T-cell (primary cell): ENCODE data around the gene FLT1. TPM values are rescaled to one million over a fixed set of nuclear protein-coding genes. Genes with fewer than 3 reads are reported as not detected.

ENCODE experiments used
- ATAC-seq, 4 experiments: fragments of 200-7000 bp in 3 of 4; fragments of 150-1000 bp in 1 of 4; cut with Tn5 transposase; replicated peaks in 1 of 4; 1 replicate in 3 of 4; 2 replicates in 1 of 4; pipeline ENCODE4 v1.10.0; 2021; ENCODE audit warnings: moderate library complexity in 3 of 4, mild to moderate bottlenecking in 2 of 4, moderate number of reproducible peaks in 1 of 4
- CTCF ChIA-PET, 2 donors: fragments of 300-600 bp; sonication (Branson Sonifier 250); formaldehyde crosslinking; loops; one replicate each; lab custom pipeline; 2022; ENCODE audit warnings: antibody characterized with exemption in 2 of 2; lab: Charles Lee
- POLR2A ChIA-PET, 2 donors: fragments of 300-600 bp; sonication (Branson Sonifier 250); formaldehyde crosslinking; loops; one replicate each; lab custom pipeline; 2022; ENCODE audit warnings: antibody characterized with exemption in 2 of 2; lab: Charles Lee
- DNase-seq, 35 experiments: peaks; one replicate each; pipeline versions ENCODE4 v3.0.0 to v3.0.0-alpha.2; 2013 to 2023
- H3K27ac ChIP-seq: one replicate; pipeline ENCODE4 v1.5.1; 2013; ENCODE audit warnings: low read length
- H3K27me3 ChIP-seq, 2 experiments: replicated peaks in 1 of 2; 1 replicate in 1 of 2; 2 replicates in 1 of 2; pipeline versions ENCODE4 v1.6.1 to v1.7.0; 2013; ENCODE audit warnings: low read length in 1 of 2, mixed read lengths in 1 of 2; ENCODE audit not compliant: control insufficient read depth in 2 of 2, insufficient read depth in 2 of 2; ENCODE audit errors: extremely low read depth in 1 of 2
- H3K36me3 ChIP-seq, 2 donors: 1 replicate in 1 of 2; 2 replicates in 1 of 2; pipeline versions ENCODE4 v1.6.1 to v1.7.0; 2013; ENCODE audit warnings: low read length in 1 of 2; ENCODE audit not compliant: control insufficient read depth in 2 of 2, insufficient read depth in 1 of 2; ENCODE audit errors: extremely low read depth in 1 of 2
- H3K4me1 ChIP-seq, 2 experiments: 1 replicate in 1 of 2; 2 replicates in 1 of 2; pipeline versions ENCODE4 v1.6.1 to v1.7.0; 2013; ENCODE audit warnings: low read length in 2 of 2, mixed read lengths in 1 of 2; ENCODE audit not compliant: insufficient read depth in 2 of 2, control insufficient read depth in 1 of 2; ENCODE audit errors: extremely low read depth in 1 of 2
- H3K4me3 ChIP-seq, 2 donors: 1 replicate in 1 of 2; 2 replicates in 1 of 2; pipeline versions ENCODE4 v1.5.1 to v1.7.0; 2013; ENCODE audit warnings: mild to moderate bottlenecking in 2 of 2, low read length in 1 of 2, moderate library complexity in 1 of 2; ENCODE audit not compliant: control insufficient read depth in 1 of 2; ENCODE audit errors: extremely low read depth in 1 of 2
- H3K9me3 ChIP-seq: 2 replicates; pipeline ENCODE4 v1.7.0; 2013
- H3K27ac Mint-ChIP-seq, 2 donors: one replicate each; pipeline ENCODE4 v1.8.0; 2020 to 2021; ENCODE audit warnings: mild to moderate bottlenecking in 2 of 2, mixed read lengths in 2 of 2
- H3K27me3 Mint-ChIP-seq, 2 donors: one replicate each; pipeline ENCODE4 v1.8.0; 2021 to 2022; ENCODE audit warnings: mixed read lengths in 2 of 2
- H3K36me3 Mint-ChIP-seq: one replicate; pipeline ENCODE4 v1.8.0; 2021; ENCODE audit warnings: mixed read lengths
- H3K4me1 Mint-ChIP-seq, 3 donors: one replicate each; pipeline ENCODE4 v1.8.0; 2020 to 2022; ENCODE audit warnings: mixed read lengths in 3 of 3, mild to moderate bottlenecking in 1 of 3
- H3K4me3 Mint-ChIP-seq, 3 donors: one replicate each; pipeline ENCODE4 v1.8.0; 2020 to 2022; ENCODE audit warnings: mild to moderate bottlenecking in 3 of 3, mixed read lengths in 3 of 3, moderate library complexity in 3 of 3
- H3K9me3 Mint-ChIP-seq, 3 donors: one replicate each; pipeline ENCODE4 v1.8.0; 2020 to 2022; ENCODE audit warnings: mixed read lengths in 3 of 3
- WGBS: methylation state at CpG from one replicate; pipeline ENCODE4 v1.1.5; 2013; ENCODE audit warnings: missing lambda C conversion rate; ENCODE audit not compliant: insufficient coverage; 5-methylcytosine and 5-hydroxymethylcytosine counted together
- total RNA-seq, 35 experiments: library from RNA in 6 of 35; stranded (reverse) in 6 of 35; fragments of 120-200 nt in 1 of 35; gene quantifications; one replicate each; pipeline versions ENCODE4 v1.2.1 to v1.2.4 and lab custom pipeline; 2013 to 2026

The FLT1 gene
- total RNA-seq, 5 donors from 2014 or later (not counting 1 experiment from before 2014, with no cell fraction given) = 0.56 to 2.9 (median 1.6) TPM

DNA sequence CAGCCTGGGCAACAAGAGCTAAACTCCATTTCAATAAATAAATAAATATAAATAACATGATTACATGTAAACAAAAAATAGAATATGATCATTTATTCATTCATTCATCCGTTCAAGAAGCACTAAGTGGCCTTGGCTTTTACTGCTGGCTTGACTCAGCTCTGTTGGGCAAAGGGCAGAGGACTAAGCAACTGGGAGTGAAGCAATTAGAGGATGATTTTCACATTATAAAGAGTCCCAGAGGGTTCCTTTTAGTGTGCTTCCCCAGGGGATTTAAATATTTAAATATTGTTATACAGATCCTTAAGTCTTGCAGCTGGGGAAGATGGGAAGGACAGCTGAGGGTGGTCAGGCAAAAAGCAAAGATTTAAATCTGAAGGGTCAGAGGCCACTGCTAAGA is 34.9 kb upstream of the FLT1 start:
- CTCF ChIA-PET = interaction anchor here (0.6 to 1.0 kb wide), 3 partner anchors 25 to 1089 kb away, joined by 3 to 4 read pairs (median 3); no protein-coding TSS in a partner anchor
- H3K9me3 Mint-ChIP-seq = no peaks in the 10 kb centered on the region
- H3K27me3 Mint-ChIP-seq = peaks cover 36 to 43% of the 10 kb centered on the region in 2 donors
- ATAC-seq = no peak
- H3K4me1 Mint-ChIP-seq = peaks cover 4 to 6% (median 5%) of the 10 kb centered on the region in 3 donors
- Histone ChIP-seq H3K36me3 (no peaks in the 10 kb centered on the region), H3K9me3 (no peaks in the 10 kb centered on the region), H3K27ac (no peak overlapping the region), H3K27me3 (peaks cover 3 to 57% of the 10 kb centered on the region in 2 experiments), H3K4me1 (peaks cover 0 to 17% of the 10 kb centered on the region in 2 experiments), H3K4me3 (no peak overlapping the region)
- DNase-seq = no peak
- no peak overlapping the region for H3K4me3 Mint-ChIP-seq
- WGBS = no CpG with 5 or more reads among the region's 1 CpG
- POLR2A ChIA-PET = no interaction called here
- no peak overlapping the region for H3K27ac Mint-ChIP-seq
- no peaks in the 10 kb centered on the region for H3K36me3 Mint-ChIP-seq

DNA sequence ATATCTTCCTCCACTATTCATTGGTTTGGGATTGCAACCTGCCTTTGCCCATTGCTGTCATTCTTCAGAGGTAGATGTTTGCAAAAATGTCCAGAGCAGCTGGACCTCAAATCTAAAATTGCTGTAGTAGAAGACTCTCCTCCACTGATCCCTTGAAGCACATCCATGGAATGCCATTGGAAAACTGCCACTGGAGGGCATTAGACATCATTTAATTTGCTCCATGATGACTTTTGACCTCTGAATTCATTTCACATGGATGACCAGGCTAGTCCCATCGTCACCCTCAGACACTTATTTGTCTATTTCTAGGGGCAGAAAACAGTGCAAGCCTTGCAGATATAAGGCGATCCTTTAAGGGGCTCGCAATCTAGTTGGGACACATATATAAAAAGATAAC is 33.9 kb upstream of the FLT1 start:
- Histone ChIP-seq H3K9me3 (no peaks in the 10 kb centered on the region), H3K4me3 (no peak overlapping the region), H3K4me1 (peaks cover 0 to 17% of the 10 kb centered on the region in 2 experiments), H3K36me3 (no peaks in the 10 kb centered on the region), H3K27me3 (peaks cover 3 to 52% of the 10 kb centered on the region in 2 experiments), H3K27ac (no peak overlapping the region)
- no peaks in the 10 kb centered on the region for H3K9me3 Mint-ChIP-seq
- H3K27ac Mint-ChIP-seq = no peak overlapping the region
- peaks cover 4 to 6% (median 5%) of the 10 kb centered on the region in 3 donors for H3K4me1 Mint-ChIP-seq
- WGBS = 50% methylated on average over 1 of the region's 3 CpGs
- ATAC-seq (no peak), DNase-seq (no peak)
- peaks cover 33 to 39% of the 10 kb centered on the region in 2 donors for H3K27me3 Mint-ChIP-seq
- CTCF ChIA-PET = interaction anchor here in 1 of 2 donors (1.0 kb wide), 1 partner anchor 24 kb away, joined by 3 read pairs; no protein-coding TSS in a partner anchor
- H3K4me3 Mint-ChIP-seq = no peak overlapping the region
- H3K36me3 Mint-ChIP-seq = no peaks in the 10 kb centered on the region
- POLR2A ChIA-PET = no interaction called here

GRCh38 chr13:28528388-28528787 is 33.5 kb upstream of the FLT1 start:
- H3K4me1 Mint-ChIP-seq = peaks cover 4 to 6% (median 5%) of the 10 kb centered on the region in 3 donors
- H3K4me3 Mint-ChIP-seq = no peak overlapping the region
- no peaks in the 10 kb centered on the region for H3K36me3 Mint-ChIP-seq
- H3K4me1 ChIP-seq = peaks cover 0 to 17% of the 10 kb centered on the region in 2 experiments
- no CpG with 5 or more reads among the region's 3 CpGs for WGBS
- no peaks in the 10 kb centered on the region for H3K36me3 ChIP-seq
- ATAC-seq (no peak), DNase-seq (no peak)
- no peaks in the 10 kb centered on the region for H3K9me3 Mint-ChIP-seq
- H3K27ac Mint-ChIP-seq = no peak overlapping the region
- H3K27me3 Mint-ChIP-seq = peaks cover 30 to 34% of the 10 kb centered on the region in 2 donors
- H3K9me3 ChIP-seq = no peaks in the 10 kb centered on the region
- peaks cover 3 to 48% of the 10 kb centered on the region in 2 experiments for H3K27me3 ChIP-seq
- POLR2A ChIA-PET = no interaction called here
- no peak overlapping the region for H3K4me3 ChIP-seq
- CTCF ChIA-PET = no interaction called here
- no peak overlapping the region for H3K27ac ChIP-seq

- POLR2A ChIA-PET = interaction anchor here in 1 of 2 donors (0.7 kb wide), 1 partner anchor 119 kb away, joined by 5 read pairs; no protein-coding TSS in a partner anchor
- H3K4me1 ChIP-seq = peaks cover 0 to 14% of the 10 kb centered on the region in 2 experiments
- peaks cover 3 to 40% of the 10 kb centered on the region in 2 experiments for H3K27me3 ChIP-seq
- DNase-seq = peak in 2 of 35 experiments; percentile 5 to 39
- no peaks in the 10 kb centered on the region for H3K36me3 ChIP-seq
- H3K9me3 Mint-ChIP-seq = no peaks in the 10 kb centered on the region
- H3K36me3 Mint-ChIP-seq = no peaks in the 10 kb centered on the region
- peaks cover 28 to 31% of the 10 kb centered on the region in 2 donors for H3K27me3 Mint-ChIP-seq
- H3K27ac ChIP-seq = no peak overlapping the region
- H3K9me3 ChIP-seq = no peaks in the 10 kb centered on the region
- no peak overlapping the region for H3K27ac Mint-ChIP-seq
- no peak for ATAC-seq
- CTCF ChIA-PET = no interaction called here
- WGBS = 46% methylated on average over 13 of the region's 13 CpGs
- peaks cover 0 to 6% (median 2%) of the 10 kb centered on the region in 3 donors for H3K4me1 Mint-ChIP-seq
- H3K4me3 Mint-ChIP-seq = no peak overlapping the region
- H3K4me3 ChIP-seq = no peak overlapping the region
Measured at GRCh38 chr13:28527629-28528028, 32.7 kb upstream of the FLT1 start.

- H3K4me1 ChIP-seq = peaks cover 0 to 11% of the 10 kb centered on the region in 2 experiments
- H3K27ac ChIP-seq = no peak overlapping the region
- DNase-seq = no peak
- Mint-ChIP-seq H3K4me1 (peaks cover 0 to 6% (median 2%) of the 10 kb centered on the region in 3 donors), H3K9me3 (no peaks in the 10 kb centered on the region), H3K27ac (no peak overlapping the region), H3K36me3 (no peaks in the 10 kb centered on the region), H3K4me3 (no peak overlapping the region), H3K27me3 (peaks cover 28 to 33% of the 10 kb centered on the region in 2 donors)
- ATAC-seq = no peak
- H3K9me3 ChIP-seq = no peaks in the 10 kb centered on the region
- POLR2A ChIA-PET = no interaction called here
- no peak overlapping the region for H3K4me3 ChIP-seq
- CTCF ChIA-PET = interaction anchor here in 1 of 2 donors (0.6 kb wide), 1 partner anchor 76 kb away, joined by 6 read pairs; no protein-coding TSS in a partner anchor
- WGBS = no CpG with 5 or more reads among the region's 10 CpGs
- H3K36me3 ChIP-seq = no peaks in the 10 kb centered on the region
- H3K27me3 ChIP-seq = peaks cover 3 to 37% of the 10 kb centered on the region in 2 experiments
Measured at GRCh38 chr13:28526876-28527275, 31.9 kb upstream of the FLT1 start.

DNA sequence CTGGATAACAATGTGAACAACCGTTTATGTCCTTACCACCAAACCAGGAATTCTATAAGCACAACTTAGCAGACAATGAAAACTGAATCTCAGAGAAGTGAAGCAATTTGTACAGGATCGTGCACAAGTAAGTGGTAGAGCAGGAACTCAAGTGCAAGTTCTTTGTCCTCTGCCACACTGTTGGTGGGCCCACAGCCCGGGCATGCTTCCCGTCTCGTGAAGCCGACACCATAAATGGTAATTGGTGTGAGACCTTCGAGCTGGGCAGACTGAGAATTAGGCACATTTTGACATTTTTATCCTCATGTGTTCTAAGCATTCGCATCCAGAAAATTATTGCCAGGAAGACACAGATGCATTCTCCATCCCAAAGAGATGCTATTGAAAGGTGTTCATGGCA is 27.9 kb upstream of the FLT1 start:
- ChIA-PET POLR2A (no interaction called here), CTCF (no interaction called here)
- Mint-ChIP-seq H3K4me1 (peaks cover 0 to 4% (median 2%) of the 10 kb centered on the region in 3 donors), H3K27me3 (peaks cover 20 to 31% of the 10 kb centered on the region in 2 donors), H3K36me3 (no peaks in the 10 kb centered on the region), H3K9me3 (no peaks in the 10 kb centered on the region), H3K4me3 (no peak overlapping the region), H3K27ac (no peak overlapping the region)
- Histone ChIP-seq H3K4me1 (no peaks in the 10 kb centered on the region), H3K4me3 (no peak overlapping the region), H3K27ac (no peak overlapping the region), H3K27me3 (peaks cover 0 to 26% of the 10 kb centered on the region in 2 experiments), H3K36me3 (no peaks in the 10 kb centered on the region), H3K9me3 (no peaks in the 10 kb centered on the region)
- no peak for ATAC-seq
- no peak for DNase-seq
- WGBS = 89% methylated on average over 6 of the region's 8 CpGs
